Measurements from ENCODE around the gene NSMCE3.

- no peak for TF ChIP-seq EZH2 (IDR thresholded peaks at IDR 0.05)
- no peak for TF ChIP-seq POLR2AphosphoS5 (IDR thresholded peaks at IDR 0.05; ENCODE audit: borderline replicate concordance, low read depth, low read length)
- no peak for TF ChIP-seq FOXP2 (optimal IDR thresholded peaks at IDR 0.05; ENCODE audit: control extremely low read depth, extremely low read length, insufficient read depth)
Measured at GRCh38 chr15:29263289-29263688, 6.3 kb downstream of the NSMCE3 start.

All from SK-N-MC (cell line).